Measurements from ENCODE around the gene ACOT7. TPM values are rescaled to one million over a fixed set of nuclear protein-coding genes. Genes with fewer than 3 reads are reported as not detected.

ACOT7 gene
- total RNA-seq, 4 donors from 2014 or later: 23.5 to 50.7 (median 39.0) TPM

- Histone ChIP-seq H3K36me3 (no peaks in the 10 kb centered on the region), H3K27ac (peak overlapping the region in 1 of 4 donors; percentile 13), H3K4me3 (no peak overlapping the region), H3K9me3 (no peaks in the 10 kb centered on the region), H3K4me1 (peaks cover 25 to 58% (median 27%) of the 10 kb centered on the region in 3 donors), H3K27me3 (peaks cover 0 to 30% (median 0%) of the 10 kb centered on the region in 4 donors)
- DNase-seq: no peak
- 20 to 36% methylated on average over 1 to 5 of the region's 7 CpGs for WGBS, 2 donors
- intact Hi-C loops (cut with DNase I): no loop called here
- no peak for TF ChIP-seq POLR2A (IDR thresholded peaks at IDR 0.05)
- no peak for TF ChIP-seq CTCF (IDR thresholded peaks at IDR 0.05)
Measured at GRCh38 chr1:6263716-6264115, 129.9 kb downstream of the ACOT7 start.

GRCh38 chr1:6262555-6263420, 130.8 kb downstream of the ACOT7 start:
- peak overlapping the region in 2 of 4 donors; percentile 13 to 30 for H3K27ac ChIP-seq
- no peaks in the 10 kb centered on the region for H3K9me3 ChIP-seq
- no peak overlapping the region for H3K4me3 ChIP-seq
- WGBS, 2 donors: 77% methylated on average over 12 of the region's 25 CpGs; no CpG with 5 or more reads in 1 of the 2 donors
- H3K27me3 ChIP-seq: peaks cover 0 to 30% (median 0%) of the 10 kb centered on the region in 4 donors
- H3K4me1 ChIP-seq: peaks cover 29 to 66% (median 34%) of the 10 kb centered on the region in 3 donors
- DNase-seq: no peak
- intact Hi-C loops (cut with DNase I): no loop called here
- no peaks in the 10 kb centered on the region for H3K36me3 ChIP-seq
- no peak for TF ChIP-seq POLR2A (IDR thresholded peaks at IDR 0.05)

- no peaks in the 10 kb centered on the region for H3K9me3 ChIP-seq
- TF ChIP-seq CTCF (IDR thresholded peaks at IDR 0.05): no peak
- TF ChIP-seq POLR2A (IDR thresholded peaks at IDR 0.05): no peak
- no peak for DNase-seq
- peaks cover 0 to 30% (median 0%) of the 10 kb centered on the region in 4 donors for H3K27me3 ChIP-seq
- WGBS, 2 donors: 8 to 31% methylated on average over 4 to 10 of the region's 15 CpGs
- H3K27ac ChIP-seq: peak overlapping the region; percentile 47 to 84 (median 68)
- H3K4me3 ChIP-seq: peak overlapping the region in 3 of 4 donors; percentile 54 to 81 (median 78)
- intact Hi-C loops (cut with DNase I): no loop called here
- no peaks in the 10 kb centered on the region for H3K36me3 ChIP-seq
- H3K4me1 ChIP-seq: peaks cover 29 to 66% (median 31%) of the 10 kb centered on the region in 3 donors
Measured at GRCh38 chr1:6261615-6261995, 132.0 kb downstream of the ACOT7 start.

GRCh38 chr1:6260961-6261614, 132.5 kb downstream of the ACOT7 start, which contains the start of gene GPR153:
Gene GPR153 (minus strand): TSS chr1:6261098. CDS start chr1:6254905, 6,193 bp downstream.
- Histone ChIP-seq H3K4me3 (peak within 1 kb of the TSS; percentile 54 to 81 (median 66)), H3K9me3 (no peaks in the 10 kb centered on the region), H3K27me3 (peaks cover 0 to 30% (median 0%) of the 10 kb centered on the region in 4 donors), H3K27ac (peak within 1 kb of the TSS; percentile 63 to 84 (median 72)), H3K4me1 (peaks cover 29 to 68% (median 31%) of the 10 kb centered on the region in 3 donors), H3K36me3 (no peaks in the 10 kb centered on the region)
- intact Hi-C loops (cut with DNase I): no loop called here
- 5 to 6% methylated on average over 7 to 8 of the region's 78 CpGs for WGBS, 2 donors
- no peak for TF ChIP-seq CTCF (IDR thresholded peaks at IDR 0.05)
- no peak for DNase-seq

GRCh38 chr1:6260433-6260934, 133.1 kb downstream of the ACOT7 start:
- H3K9me3 ChIP-seq: no peaks in the 10 kb centered on the region
- intact Hi-C loops (cut with DNase I): no loop called here
- peak overlapping the region; percentile 63 to 84 (median 72) for H3K27ac ChIP-seq
- no peak for TF ChIP-seq CTCF (IDR thresholded peaks at IDR 0.05)
- no peak for TF ChIP-seq POLR2A (IDR thresholded peaks at IDR 0.05)
- WGBS, 2 donors: no CpG with 5 or more reads among the region's 61 CpGs
- no peak for DNase-seq
- H3K36me3 ChIP-seq: no peaks in the 10 kb centered on the region
- peaks cover 0 to 30% (median 0%) of the 10 kb centered on the region in 4 donors for H3K27me3 ChIP-seq
- H3K4me1 ChIP-seq: peaks cover 29 to 68% (median 31%) of the 10 kb centered on the region in 3 donors
- H3K4me3 ChIP-seq: peak overlapping the region; percentile 54 to 81 (median 66)

Data from esophagus squamous epithelium (tissue), 5 donors.